ENCODE data around the gene PCDH9.

The PCDH9 gene

GRCh38 chr13:66826398-66826797 is 403.7 kb downstream of the PCDH9 start:
- no peak overlapping the region for H3K4me3 ChIP-seq (ENCODE audit: low read depth, low read length)
- TF ChIP-seq CTCF (IDR thresholded peaks at IDR 0.05; ENCODE audit: low read depth, low read length), result no peak

GRCh38 chr13:66821551-66821950 is 408.6 kb downstream of the PCDH9 start:
- TF ChIP-seq CTCF (IDR thresholded peaks at IDR 0.05; ENCODE audit: low read depth, low read length), result no peak
- no peak overlapping the region for H3K4me3 ChIP-seq (ENCODE audit: low read depth, low read length)

- TF ChIP-seq CTCF (IDR thresholded peaks at IDR 0.05; ENCODE audit: low read depth, low read length), result no peak
- no peak overlapping the region for H3K4me3 ChIP-seq (ENCODE audit: low read depth, low read length)
These were observed 418.7 kb downstream of the PCDH9 start for GRCh38 chr13:66811455-66811854.

- no peak overlapping the region for H3K4me3 ChIP-seq (ENCODE audit: low read depth, low read length)
- TF ChIP-seq CTCF (IDR thresholded peaks at IDR 0.05; ENCODE audit: low read depth, low read length), result no peak
These were observed 420.7 kb downstream of the PCDH9 start for GRCh38 chr13:66809485-66809884.

- TF ChIP-seq CTCF (IDR thresholded peaks at IDR 0.05; ENCODE audit: low read depth, low read length), result no peak
- no peak overlapping the region for H3K4me3 ChIP-seq (ENCODE audit: low read depth, low read length)
These were observed 422.9 kb downstream of the PCDH9 start for GRCh38 chr13:66807251-66807650.

- H3K4me3 ChIP-seq (ENCODE audit: low read depth, low read length), result no peak overlapping the region
- TF ChIP-seq CTCF (IDR thresholded peaks at IDR 0.05; ENCODE audit: low read depth, low read length), result no peak
These were observed 424.5 kb downstream of the PCDH9 start for GRCh38 chr13:66805657-66806056.

GRCh38 chr13:66803808-66804456 is 426.2 kb downstream of the PCDH9 start:
- no peak overlapping the region for H3K4me3 ChIP-seq (ENCODE audit: low read depth, low read length)
- no peak for TF ChIP-seq CTCF (IDR thresholded peaks at IDR 0.05; ENCODE audit: low read depth, low read length)
